ENCODE results near the gene RFESD. TPM values are rescaled to one million over a fixed set of nuclear protein-coding genes. Genes with fewer than 3 reads are reported as not detected.

The RFESD gene
- total RNA-seq, 4 donors from 2014 or later: 1.1 to 1.4 TPM; not detected in 2

GRCh38 chr5:95660060-95660459 lies 13.5 kb downstream of the RFESD start:
- WGBS, 2 donors (ENCODE audit: low coverage in 1 of 2): 88 to 89% methylated on average over 2 of the region's 2 CpGs
- Histone ChIP-seq H3K27me3 (no peaks in the 10 kb centered on the region), H3K4me1 (peaks cover 0 to 10% (median 3%) of the 10 kb centered on the region in 4 donors), H3K36me3 (no peaks in the 10 kb centered on the region), H3K4me3 (no peak overlapping the region), H3K9me3 (no peaks in the 10 kb centered on the region), H3K27ac (no peak overlapping the region)
- DNase-seq: no peak
- intact Hi-C loops (cut with DNase I; ENCODE audit: low total_unique reads): loop anchor here (10.0 kb wide), 2 partner anchors 75 to 115 kb away; partner anchors contain the start of gene RHOBTB3
- in situ Hi-C loops (cut with MboI; ENCODE audit: low pct_ligation_motif_present in 1 of 4, low pct_unique_long_range_greater_than_20kb in 1 of 4, low sequenced_read_pairs in 3 of 4): loop anchor here in 3 of 4 donors (5.0 to 10.0 kb wide), 3 partner anchors 65 to 187 kb away; no protein-coding TSS in a partner anchor
- TF ChIP-seq POLR2AphosphoS5 (IDR thresholded peaks at IDR 0.05) (no peak), CTCF (IDR thresholded peaks at IDR 0.05) (no peak), POLR2A (IDR thresholded peaks at IDR 0.05) (no peak), EP300 (IDR thresholded peaks at IDR 0.05; ENCODE audit: low read depth) (no peak)

GRCh38 chr5:95662946-95663345 lies 16.4 kb downstream of the RFESD start:
- intact Hi-C loops (cut with DNase I; ENCODE audit: low total_unique reads): loop anchor here (10.0 kb wide), 2 partner anchors 72 to 112 kb away; partner anchors contain the start of gene RHOBTB3
- Histone ChIP-seq H3K4me3 (no peak overlapping the region), H3K4me1 (peaks cover 0 to 10% (median 3%) of the 10 kb centered on the region in 4 donors), H3K9me3 (no peaks in the 10 kb centered on the region), H3K27me3 (no peaks in the 10 kb centered on the region), H3K27ac (no peak overlapping the region), H3K36me3 (no peaks in the 10 kb centered on the region)
- DNase-seq: no peak
- no peak for TF ChIP-seq POLR2AphosphoS5 (IDR thresholded peaks at IDR 0.05)
- no peak for TF ChIP-seq EP300 (IDR thresholded peaks at IDR 0.05; ENCODE audit: low read depth)
- no peak for TF ChIP-seq CTCF (IDR thresholded peaks at IDR 0.05)
- no peak for TF ChIP-seq POLR2A (IDR thresholded peaks at IDR 0.05)
- in situ Hi-C loops (cut with MboI; ENCODE audit: low pct_ligation_motif_present in 1 of 4, low pct_unique_long_range_greater_than_20kb in 1 of 4, low sequenced_read_pairs in 3 of 4): loop anchor here in 3 of 4 donors (5.0 to 10.0 kb wide), 3 partner anchors 62 to 184 kb away; no protein-coding TSS in a partner anchor

GRCh38 chr5:95664204-95664786 lies 17.7 kb downstream of the RFESD start:
- Histone ChIP-seq H3K4me1 (peaks cover 0 to 19% (median 3%) of the 10 kb centered on the region in 4 donors), H3K9me3 (no peaks in the 10 kb centered on the region), H3K27ac (peak overlapping the region in 2 of 4 donors; percentile 7 to 15), H3K27me3 (no peaks in the 10 kb centered on the region), H3K4me3 (no peak overlapping the region), H3K36me3 (no peaks in the 10 kb centered on the region)
- WGBS, 2 donors (ENCODE audit: low coverage in 1 of 2): 17 to 18% methylated on average over 3 of the region's 3 CpGs
- peak; percentile 18 for DNase-seq
- in situ Hi-C loops (cut with MboI; ENCODE audit: low pct_ligation_motif_present in 1 of 4, low pct_unique_long_range_greater_than_20kb in 1 of 4, low sequenced_read_pairs in 3 of 4) (loop anchor here in 3 of 4 donors (5.0 to 10.0 kb wide), 3 partner anchors 61 to 183 kb away; no protein-coding TSS in a partner anchor), intact Hi-C loops (cut with DNase I; ENCODE audit: low total_unique reads) (loop anchor here (10.0 kb wide), 2 partner anchors 71 to 111 kb away; partner anchors contain the start of gene RHOBTB3)
- TF ChIP-seq POLR2AphosphoS5 (IDR thresholded peaks at IDR 0.05) (no peak), CTCF (IDR thresholded peaks at IDR 0.05) (peak; percentile 73 to 87 (median 77))

GRCh38 chr5:95667061-95667618 lies 20.6 kb downstream of the RFESD start:
- Histone ChIP-seq H3K9me3 (no peaks in the 10 kb centered on the region), H3K27me3 (no peaks in the 10 kb centered on the region), H3K4me3 (no peak overlapping the region), H3K27ac (no peak overlapping the region), H3K36me3 (no peaks in the 10 kb centered on the region), H3K4me1 (peaks cover 0 to 30% (median 5%) of the 10 kb centered on the region in 4 donors)
- no peak for DNase-seq
- intact Hi-C loops (cut with DNase I; ENCODE audit: low total_unique reads) (loop anchor here (10.0 kb wide), 2 partner anchors 68 to 108 kb away; partner anchors contain the start of gene RHOBTB3), in situ Hi-C loops (cut with MboI; ENCODE audit: low pct_ligation_motif_present in 1 of 4, low pct_unique_long_range_greater_than_20kb in 1 of 4, low sequenced_read_pairs in 3 of 4) (loop anchor here in 3 of 4 donors (5.0 to 10.0 kb wide), 3 partner anchors 58 to 178 kb away; no protein-coding TSS in a partner anchor)
- WGBS, 2 donors (ENCODE audit: low coverage in 1 of 2): 77 to 84% methylated on average over 3 to 4 of the region's 4 CpGs
- TF ChIP-seq EP300 (IDR thresholded peaks at IDR 0.05; ENCODE audit: low read depth) (no peak), POLR2AphosphoS5 (IDR thresholded peaks at IDR 0.05) (no peak), CTCF (IDR thresholded peaks at IDR 0.05) (no peak), POLR2A (IDR thresholded peaks at IDR 0.05) (no peak)
